HepG2 (cell line): ENCODE results near the gene ZNF772. TPM values are rescaled to one million over a fixed set of nuclear protein-coding genes. Genes with fewer than 3 reads are reported as not detected.

Experiments
- ATF7 ChIP-seq, 2 experiments: fragments of 450-650 bp in 1 of 2; sonication (generic) in 1 of 2; formaldehyde crosslinking in 1 of 2; IDR thresholded peaks; 2 replicates each; pipeline versions ENCODE4 v1.4.0 to v1.6.1; 2016 to 2020; ENCODE audit warnings: antibody characterized with exemption in 1 of 2, mild to moderate bottlenecking in 1 of 2, missing genetic modification reagents in 1 of 2
- HOXA7 ChIP-seq: sonication (generic); formaldehyde crosslinking; IDR thresholded peaks from 2 replicates; pipeline ENCODE4 v1.8.1; 2022; ENCODE audit warnings: mild to moderate bottlenecking, missing genetic modification reagents, moderate library complexity
- KLF9 ChIP-seq: IDR thresholded peaks from 2 replicates; pipeline ENCODE4 v1.6.1; 2016; ENCODE audit warnings: low read depth
- MED1 ChIP-seq: sonication (generic); formaldehyde crosslinking; IDR thresholded peaks from 2 replicates; pipeline ENCODE4 v1.4.0; 2020; ENCODE audit warnings: missing genetic modification reagents
- NFKB2 ChIP-seq: sonication (generic); formaldehyde crosslinking; IDR thresholded peaks from 2 replicates; pipeline ENCODE4 v1.4.0; 2020; ENCODE audit warnings: missing genetic modification reagents, borderline replicate concordance
- NFYB ChIP-seq: sonication (generic); formaldehyde crosslinking; IDR thresholded peaks from 2 replicates; pipeline ENCODE4 v1.4.0; 2020; ENCODE audit warnings: missing genetic modification reagents
- THAP8 ChIP-seq: sonication (generic); formaldehyde crosslinking; IDR thresholded peaks from 2 replicates; pipeline ENCODE4 v1.5.1; 2020; ENCODE audit warnings: missing genetic modification reagents, mild to moderate bottlenecking, borderline replicate concordance
- ZBTB40 ChIP-seq, 2 experiments: fragments of 450-650 bp in 1 of 2; sonication (generic) in 1 of 2; formaldehyde crosslinking in 1 of 2; IDR thresholded peaks; 2 replicates each; pipeline versions ENCODE4 v1.6.1 to v1.8.0; 2016 to 2022; ENCODE audit warnings: antibody characterized with exemption in 1 of 2, mild to moderate bottlenecking in 1 of 2, missing genetic modification reagents in 1 of 2
- ZNF451 ChIP-seq: sonication (generic); formaldehyde crosslinking; IDR thresholded peaks from 2 replicates; pipeline ENCODE4 v1.5.0; 2020; ENCODE audit warnings: mild to moderate bottlenecking, missing genetic modification reagents
- ZNF816 ChIP-seq: sonication (generic); formaldehyde crosslinking; IDR thresholded peaks from 2 replicates; pipeline ENCODE4 v1.8.0; 2022; ENCODE audit warnings: missing genetic modification reagents, mild to moderate bottlenecking, borderline replicate concordance
- polyA plus RNA-seq, 8 experiments: library from polyadenylated mRNA; depleted of rRNA in 3 of 8; stranded (reverse) in 7 of 8; unstranded in 1 of 8; fragments of >200 nt; fragmentation: Illumina TruSeq in 4 of 8; extraction: Trizol in 4 of 8; gene quantifications; 2 replicates each; pipeline versions ENCODE4 v1.2.1 to v1.2.3, GENCODE V29; 2011 to 2016; ENCODE audit warnings: low read depth in 4 of 8, missing spikeins in 1 of 8, mixed read lengths in 1 of 8; ENCODE audit not compliant: insufficient read depth in 1 of 8
- total RNA-seq, 5 experiments: library from RNA; depleted of rRNA; stranded (reverse); fragments of >200 nt; fragmentation: Illumina TruSeq; extraction: Trizol; gene quantifications; 2 replicates each; pipeline ENCODE4 v1.2.3, GENCODE V29; 2016; ENCODE audit warnings: low read depth in 1 of 5
- TF ChIP-seq, protein P1 (sequence below): sonication (generic); formaldehyde crosslinking; IDR thresholded peaks from 2 replicates; pipeline ENCODE4 v1.5.0; 2020; ENCODE audit warnings: mild to moderate bottlenecking, missing genetic modification reagents, borderline replicate concordance
- TF ChIP-seq, protein P2 (sequence below): sonication (generic); formaldehyde crosslinking; IDR thresholded peaks from 2 replicates; pipeline ENCODE4 v1.5.0; 2020; ENCODE audit warnings: missing genetic modification reagents, mild to moderate bottlenecking, borderline replicate concordance

Gene ZNF772
- total and polyA plus RNA-seq, 2 of the 13 experiments (the other 11 are each of a cell fraction or from before 2014, with no cell fraction given), result 3.1 to 17.2 TPM

- TF ChIP-seq ZBTB40 (IDR thresholded peaks at IDR 0.05) (no peak), ZBTB40 (CRISPR knock-in tag; IDR thresholded peaks at IDR 0.05) (peak; percentile 18; the same call in 1 of the 2 replicates), HOXA7 (CRISPR knock-in tag) (no peak), ZNF816 (CRISPR knock-in tag) (no peak), THAP8 (CRISPR knock-in tag) (no peak), ATF7 (IDR thresholded peaks at IDR 0.05) (no peak), ATF7 (CRISPR knock-in tag; IDR thresholded peaks at IDR 0.05) (no peak), KLF9 (CRISPR knock-in tag) (no peak; the same call in 1 of the 2 replicates), MED1 (CRISPR knock-in tag) (peak; percentile 45), ZNF451 (CRISPR knock-in tag) (no peak; the same call in 1 of the 2 replicates), NFYB (CRISPR knock-in tag) (peak; percentile 88), NFKB2 (CRISPR knock-in tag) (no peak)
- TF ChIP-seq, protein P1, sequence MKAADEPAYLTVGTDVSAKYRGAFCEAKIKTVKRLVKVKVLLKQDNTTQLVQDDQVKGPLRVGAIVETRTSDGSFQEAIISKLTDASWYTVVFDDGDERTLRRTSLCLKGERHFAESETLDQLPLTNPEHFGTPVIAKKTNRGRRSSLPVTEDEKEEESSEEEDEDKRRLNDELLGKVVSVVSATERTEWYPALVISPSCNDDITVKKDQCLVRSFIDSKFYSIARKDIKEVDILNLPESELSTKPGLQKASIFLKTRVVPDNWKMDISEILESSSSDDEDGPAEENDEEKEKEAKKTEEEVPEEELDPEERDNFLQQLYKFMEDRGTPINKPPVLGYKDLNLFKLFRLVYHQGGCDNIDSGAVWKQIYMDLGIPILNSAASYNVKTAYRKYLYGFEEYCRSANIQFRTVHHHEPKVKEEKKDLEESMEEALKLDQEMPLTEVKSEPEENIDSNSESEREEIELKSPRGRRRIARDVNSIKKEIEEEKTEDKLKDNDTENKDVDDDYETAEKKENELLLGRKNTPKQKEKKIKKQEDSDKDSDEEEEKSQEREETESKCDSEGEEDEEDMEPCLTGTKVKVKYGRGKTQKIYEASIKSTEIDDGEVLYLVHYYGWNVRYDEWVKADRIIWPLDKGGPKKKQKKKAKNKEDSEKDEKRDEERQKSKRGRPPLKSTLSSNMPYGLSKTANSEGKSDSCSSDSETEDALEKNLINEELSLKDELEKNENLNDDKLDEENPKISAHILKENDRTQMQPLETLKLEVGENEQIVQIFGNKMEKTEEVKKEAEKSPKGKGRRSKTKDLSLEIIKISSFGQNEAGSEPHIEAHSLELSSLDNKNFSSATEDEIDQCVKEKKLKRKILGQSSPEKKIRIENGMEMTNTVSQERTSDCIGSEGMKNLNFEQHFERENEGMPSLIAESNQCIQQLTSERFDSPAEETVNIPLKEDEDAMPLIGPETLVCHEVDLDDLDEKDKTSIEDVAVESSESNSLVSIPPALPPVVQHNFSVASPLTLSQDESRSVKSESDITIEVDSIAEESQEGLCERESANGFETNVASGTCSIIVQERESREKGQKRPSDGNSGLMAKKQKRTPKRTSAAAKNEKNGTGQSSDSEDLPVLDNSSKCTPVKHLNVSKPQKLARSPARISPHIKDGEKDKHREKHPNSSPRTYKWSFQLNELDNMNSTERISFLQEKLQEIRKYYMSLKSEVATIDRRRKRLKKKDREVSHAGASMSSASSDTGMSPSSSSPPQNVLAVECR (CRISPR knock-in tag), result peak; percentile 86; the same call in 1 of the 2 replicates
- TF ChIP-seq, protein P2, sequence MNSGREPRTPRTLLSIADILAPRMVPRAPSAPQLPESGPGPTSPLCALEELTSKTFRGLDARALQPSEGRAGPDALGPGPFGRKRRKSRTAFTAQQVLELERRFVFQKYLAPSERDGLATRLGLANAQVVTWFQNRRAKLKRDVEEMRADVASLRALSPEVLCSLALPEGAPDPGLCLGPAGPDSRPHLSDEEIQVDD (CRISPR knock-in tag), result no peak
Measured at GRCh38 chr19:57435062-57435978, 42.0 kb downstream of the ZNF772 start, which contains the start of gene ZNF749 (continued).
